ENCODE data around the gene TMEM50B. TPM values are rescaled to one million over a fixed set of nuclear protein-coding genes. Genes with fewer than 3 reads are reported as not detected.

TMEM50B gene
- total RNA-seq, 1 donor from 2014 or later = 31.6 TPM

Other genes starting within 250 kb of the TMEM50B start
- gene IL10RB, start 213.6 kb downstream of the TMEM50B start, total RNA-seq = 28.9 TPM
- 27.1 TPM for gene IFNAR1, start 155.0 kb downstream of the TMEM50B start, total RNA-seq
- 63.1 TPM for gene IFNGR2, start 76.6 kb downstream of the TMEM50B start, total RNA-seq
- gene DNAJC28, start 11.7 kb upstream of the TMEM50B start, total RNA-seq = 1.6 TPM
- 58.1 TPM for gene GART, start 62.1 kb upstream of the TMEM50B start, total RNA-seq
- 285 TPM for gene SON, start 63.1 kb upstream of the TMEM50B start, total RNA-seq
- 13.2 TPM for gene DONSON, start 108.7 kb upstream of the TMEM50B start, total RNA-seq
- gene CRYZL1, start 161.8 kb upstream of the TMEM50B start, total RNA-seq = 38.6 TPM
- 42.6 TPM for gene ITSN1, start 162.5 kb upstream of the TMEM50B start, total RNA-seq

All from skin of body (tissue), 1 donor.